Left renal pelvis (tissue), 4 donors: ENCODE results near the gene WDR88. TPM values are rescaled to one million over a fixed set of nuclear protein-coding genes. Genes with fewer than 3 reads are reported as not detected.
"Not testable (repeated sequence)": the region's sequence is repeated elsewhere in the genome, so short reads cannot be mapped to it uniquely, and the experiment has no call there.

Source experiments
- DNase-seq, 4 donors: peaks; one replicate each; pipeline ENCODE4 v3.0.0-alpha.2; 2013; ENCODE audit warnings: low read depth in 4 of 4, low spot score in 3 of 4
- polyA plus RNA-seq, 4 donors: library from polyadenylated mRNA; unstranded; fragments of 120-200 nt; gene quantifications; one replicate each; pipeline ENCODE4 v1.2.1, GENCODE V29; 2013; ENCODE audit not compliant: insufficient read length in 4 of 4

The WDR88 gene
- polyA plus RNA-seq, 4 donors: 0.78 to 2.1 (median 1.2) TPM

DNA sequence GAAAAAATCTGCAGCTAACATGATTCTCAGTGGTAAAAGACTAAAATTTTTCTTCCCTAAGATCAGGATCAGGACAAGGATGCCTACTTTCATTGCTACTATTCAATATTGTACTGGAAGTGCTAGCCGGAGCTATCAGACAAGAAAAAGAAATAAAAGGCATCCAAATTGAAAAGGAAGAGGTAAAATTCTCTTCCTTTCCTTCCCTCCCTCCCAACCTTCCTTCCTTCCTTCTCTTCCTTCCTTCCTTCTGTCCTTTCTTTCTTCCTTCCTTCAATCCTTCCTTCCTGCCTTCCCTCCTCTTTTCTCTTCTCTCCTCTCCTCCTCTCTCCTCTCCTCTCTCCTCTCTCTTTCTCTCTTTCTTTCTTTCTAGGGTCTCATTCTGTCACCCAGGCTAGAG is 35.5 kb downstream of the WDR88 start:
- no peak for DNase-seq

GRCh38 chr19:33168528-33168927 is 36.6 kb downstream of the WDR88 start:
- DNase-seq: no peak

GRCh38 chr19:33171222-33171795 is 39.4 kb downstream of the WDR88 start:
- DNase-seq: no peak

DNA sequence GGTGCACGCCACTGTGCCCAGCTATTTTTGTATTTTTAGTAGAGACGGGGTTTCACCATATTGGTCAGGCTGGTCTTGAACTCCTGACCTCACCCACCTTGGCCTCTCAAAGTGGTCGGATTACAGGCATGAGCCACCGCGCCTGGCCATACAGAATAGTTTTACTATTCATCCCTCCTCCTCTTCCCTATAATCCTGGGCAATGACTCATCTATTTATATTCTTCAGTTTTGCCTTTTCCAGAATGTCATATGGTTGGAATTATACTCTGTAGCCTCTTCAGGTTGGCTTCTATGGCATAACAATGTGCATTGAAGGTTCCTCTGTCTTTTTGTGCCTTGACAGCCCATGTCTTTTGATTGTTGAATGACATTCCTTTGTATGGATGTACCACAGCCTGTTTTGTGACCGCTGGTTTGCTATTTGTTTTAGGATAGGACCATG is 40.0 kb downstream of the WDR88 start:
- no peak for DNase-seq

GRCh38 chr19:33174186-33174585 is 42.3 kb downstream of the WDR88 start:
- DNase-seq: no peak

- DNase-seq: no peak
Observed at GRCh38 chr19:33175156-33175782, 43.4 kb downstream of the WDR88 start.

DNA sequence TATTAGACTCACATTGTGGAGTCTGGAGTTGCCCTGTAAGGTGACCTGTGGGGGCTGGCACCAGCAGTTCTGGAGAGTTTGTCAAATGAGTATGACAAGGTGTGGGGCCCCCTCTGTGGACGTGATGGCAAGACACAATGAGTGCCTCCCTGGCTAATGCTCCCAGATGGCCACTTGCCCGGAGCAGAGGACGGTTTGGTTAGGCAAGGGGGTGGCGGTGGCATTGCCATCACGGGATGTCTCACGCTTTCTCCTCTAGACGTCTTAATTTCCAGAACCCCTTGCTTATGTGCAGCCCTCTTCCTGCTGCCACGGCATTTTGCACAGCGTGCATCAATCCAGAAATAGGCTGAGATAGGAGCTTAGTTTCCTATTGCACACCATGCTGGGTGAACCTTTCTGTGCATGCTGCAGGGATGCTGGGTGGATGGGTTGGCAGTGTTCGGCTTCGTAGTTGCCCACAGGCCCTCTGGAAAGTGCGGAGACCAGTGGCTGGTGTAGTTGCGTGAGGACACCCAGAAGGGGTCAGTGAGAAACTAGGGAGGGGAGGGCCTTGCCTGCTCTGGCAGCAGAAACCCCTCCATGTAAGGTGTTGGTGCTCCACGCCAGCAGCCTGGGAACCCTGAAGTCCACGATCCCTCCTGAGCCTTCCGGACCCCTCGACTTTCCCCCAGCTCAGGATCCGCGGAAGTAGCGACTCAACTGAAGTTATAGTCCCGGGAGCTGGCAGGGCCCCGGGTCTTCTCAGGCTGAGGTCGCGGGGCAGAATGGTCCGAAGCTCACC is 44.2 kb downstream of the WDR88 start:
- no peak for DNase-seq

DNA sequence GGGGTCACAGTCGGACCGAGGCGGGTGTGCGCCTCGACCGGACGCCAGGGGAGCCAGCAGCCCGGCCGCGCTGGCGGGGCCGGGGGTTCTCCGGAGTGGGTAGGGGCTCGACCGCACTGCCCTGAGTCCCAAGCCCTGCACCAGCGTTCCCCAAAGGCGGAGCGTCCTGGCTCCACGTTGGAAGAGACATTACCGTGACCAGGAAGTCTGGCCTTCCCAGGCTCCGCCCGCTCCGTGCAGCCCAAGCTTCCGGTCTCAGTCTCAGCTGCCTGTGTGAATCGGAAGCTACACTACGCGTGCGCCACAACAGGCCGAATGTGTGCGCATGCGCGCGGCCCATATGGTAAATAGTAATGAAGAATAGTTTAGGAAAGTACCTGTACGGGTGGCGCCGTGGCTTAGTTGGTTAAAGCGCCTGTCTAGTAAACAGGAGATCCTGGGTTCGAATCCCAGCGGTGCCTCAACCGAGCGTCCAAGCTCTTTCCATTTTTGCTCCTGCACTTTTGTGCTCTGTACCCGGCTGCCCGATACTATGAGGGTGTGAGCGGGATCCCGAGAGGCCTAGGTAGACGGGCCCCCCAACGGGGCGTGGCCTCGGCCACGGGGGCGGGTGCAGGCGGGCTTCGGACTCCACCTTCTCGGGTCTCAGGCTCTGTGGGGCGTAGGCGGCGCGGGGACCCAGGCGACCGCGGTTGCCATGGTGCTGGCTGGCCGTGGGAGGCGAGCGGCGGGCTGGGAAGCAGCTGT is 44.9 kb downstream of the WDR88 start:
- DNase-seq: peak; percentile 96 to 97 (median 96)

DNA sequence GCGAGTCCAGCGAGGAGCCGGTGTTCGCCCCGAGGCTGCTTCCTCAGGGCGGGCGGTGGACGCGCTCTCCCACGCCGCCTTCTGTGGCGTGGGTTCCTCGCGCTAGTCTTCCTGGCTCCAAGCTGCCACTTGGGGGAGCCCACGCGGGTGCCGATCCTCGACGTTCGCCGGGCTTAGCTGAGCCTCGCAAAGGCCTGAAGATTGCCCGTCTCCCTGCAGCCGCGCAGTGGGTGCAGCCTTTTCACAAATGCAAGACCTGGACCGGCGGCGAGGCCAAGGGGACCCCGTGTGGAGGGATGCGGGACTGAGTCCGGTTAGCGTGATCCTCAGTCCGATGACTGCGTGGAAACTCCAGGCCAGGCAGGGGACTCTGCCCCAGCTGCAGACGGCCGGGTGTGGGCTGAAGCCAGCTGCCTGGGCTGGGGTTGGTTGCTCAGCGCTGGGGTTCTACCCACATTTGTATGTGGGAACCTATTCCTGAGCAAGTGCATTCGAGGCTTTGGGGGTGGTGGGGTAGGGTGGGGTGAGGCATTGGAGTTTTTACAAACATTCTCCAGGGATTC is 45.6 kb downstream of the WDR88 start:
- DNase-seq: peak in 1 of 4 donors; percentile 50

GRCh38 chr19:33186431-33187182 is 54.7 kb downstream of the WDR88 start:
- no peak for DNase-seq

DNA sequence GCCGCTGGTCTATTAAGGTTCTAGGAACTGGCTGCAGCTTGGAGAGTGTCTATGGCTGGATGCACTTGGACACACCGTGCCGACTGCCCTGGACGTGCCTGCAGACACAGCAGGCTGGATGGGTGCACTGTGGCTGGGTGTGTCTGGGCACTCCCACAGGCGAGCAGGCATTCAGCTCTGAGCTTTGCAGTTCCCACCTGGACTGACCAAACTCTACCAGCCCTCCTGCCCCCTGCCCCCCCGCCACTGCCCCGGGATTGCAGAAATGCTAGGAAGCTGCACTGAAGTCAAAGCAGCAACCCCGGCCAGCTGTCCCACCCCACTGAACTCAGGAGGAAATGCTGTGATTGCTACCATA is 55.2 kb downstream of the WDR88 start:
- DNase-seq: no peak

DNA sequence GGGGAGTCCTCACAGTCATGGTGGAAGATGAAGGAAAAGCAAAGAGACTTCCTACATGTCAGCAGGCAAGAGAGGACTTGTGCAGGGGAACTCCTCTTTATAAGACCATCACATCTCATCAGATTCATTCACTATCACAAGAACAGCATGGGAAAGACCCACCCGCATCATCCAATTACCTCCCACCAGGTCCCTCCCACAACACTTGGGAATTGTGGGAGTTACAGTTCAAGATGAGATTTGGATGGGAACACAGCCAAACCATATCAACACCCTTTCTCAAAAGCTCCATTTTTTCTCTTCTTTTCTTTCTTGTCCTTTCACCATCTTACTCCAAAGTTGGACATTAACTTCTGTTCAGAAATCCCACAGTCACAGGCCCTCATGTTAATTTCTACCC is 57.5 kb downstream of the WDR88 start:
- no peak for DNase-seq

DNA sequence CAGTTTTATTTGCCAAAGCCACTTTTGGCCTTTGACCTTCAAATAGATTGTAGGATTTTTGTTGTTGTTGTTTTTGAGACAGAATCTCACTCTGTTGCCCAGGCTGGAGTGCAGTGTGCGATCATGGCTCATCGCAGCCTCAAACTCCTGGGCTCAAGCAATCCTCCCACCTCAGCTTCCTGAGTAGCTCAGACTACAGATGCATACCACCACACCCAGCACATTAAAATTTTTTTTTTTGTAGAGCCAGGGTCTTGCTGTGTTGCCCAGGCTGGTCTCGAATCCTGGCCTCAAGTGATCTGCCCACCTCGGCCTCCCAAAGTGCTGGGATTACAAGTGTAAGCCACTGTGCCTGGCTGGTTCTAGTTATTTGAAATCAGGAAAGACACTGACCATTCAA is 59.2 kb downstream of the WDR88 start:
- not testable (repeated sequence) for DNase-seq

DNA sequence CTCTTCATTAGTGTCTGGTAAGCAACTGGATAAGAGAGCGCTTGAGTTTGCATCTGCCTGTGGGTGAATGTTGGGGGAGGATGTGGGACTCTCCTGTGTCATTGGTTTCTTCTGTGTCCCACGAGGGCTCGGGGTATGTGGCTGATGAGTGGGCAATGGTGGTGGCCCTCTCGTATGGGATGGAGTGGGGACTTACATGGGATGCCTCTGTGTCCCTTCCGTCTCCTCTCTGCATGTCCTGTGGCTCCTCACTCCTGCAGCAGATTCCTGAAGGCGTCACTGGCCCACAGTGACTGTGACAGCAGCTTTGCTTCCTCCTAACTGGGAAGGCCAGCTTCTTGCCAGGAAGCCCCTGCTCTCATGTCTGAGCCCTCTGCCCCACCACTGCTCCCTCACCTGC is 59.6 kb downstream of the WDR88 start:
- no peak for DNase-seq

DNA sequence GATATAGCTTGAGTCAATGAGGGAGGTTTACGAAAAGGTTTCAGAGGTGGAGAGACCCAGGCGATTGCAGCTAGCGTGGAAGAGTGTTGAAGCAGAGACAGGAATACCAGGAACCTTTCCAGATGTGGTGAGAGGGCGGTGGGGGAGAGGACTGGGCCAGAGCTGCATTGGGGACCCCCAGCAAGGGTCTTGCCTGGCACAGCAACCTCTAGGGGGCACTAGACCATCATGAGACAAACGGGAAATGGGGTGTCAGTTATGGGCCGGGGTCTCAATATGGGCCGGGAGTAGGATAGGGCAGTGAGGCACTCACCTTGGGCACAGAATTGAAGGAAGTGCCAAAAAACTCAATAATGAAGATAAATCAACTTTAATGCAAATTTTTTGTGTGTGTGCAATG is 60.1 kb downstream of the WDR88 start:
- no peak for DNase-seq

DNA sequence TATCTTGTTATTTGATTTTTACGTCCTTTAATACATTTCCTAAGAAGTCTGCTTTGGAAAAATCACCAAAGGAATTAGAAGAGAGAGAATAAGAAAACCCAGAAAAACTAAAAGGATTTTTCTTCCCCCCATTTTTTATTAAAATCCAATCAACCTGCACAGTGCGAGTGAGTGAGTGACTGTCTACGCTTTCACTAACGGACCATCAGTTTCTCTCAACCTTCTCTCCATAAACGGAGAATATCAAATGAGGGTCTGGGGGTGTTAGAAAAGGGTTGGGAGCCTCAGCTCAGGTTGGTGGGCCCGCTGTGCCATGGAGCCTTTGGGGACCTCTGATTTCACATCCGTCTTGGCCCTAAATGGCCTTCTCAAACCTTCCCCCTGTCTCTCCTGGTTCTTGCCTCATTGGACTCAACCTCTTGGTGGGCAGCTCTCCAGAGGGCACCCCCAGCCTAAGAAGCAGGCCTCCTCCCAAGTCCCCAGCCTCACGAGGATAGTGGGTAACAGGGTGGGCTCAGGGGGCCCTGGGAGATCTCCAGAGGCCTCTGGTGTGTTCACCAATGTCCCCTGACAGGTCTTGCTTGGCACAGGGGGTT is 61.5 kb downstream of the WDR88 start:
- DNase-seq: no peak

GRCh38 chr19:33193865-33194362 is 62.0 kb downstream of the WDR88 start, which contains the start of gene LRP3:
LRP3 (plus strand) TSS chr19:33194330; CDS start chr19:33194786, 456 bp downstream.
- DNase-seq: no peak

- no peak for DNase-seq
Observed at GRCh38 chr19:33194532-33194885, 62.6 kb downstream of the WDR88 start.

GRCh38 chr19:33194886-33195644 is 63.2 kb downstream of the WDR88 start:
- DNase-seq: no peak
